Measurements from ENCODE around the gene KRTAP9-8. TPM values are rescaled to one million over a fixed set of nuclear protein-coding genes. Genes with fewer than 3 reads are reported as not detected.
"Not testable (repeated sequence)": the region's sequence is repeated elsewhere in the genome, so short reads cannot be mapped to it uniquely, and the experiment has no call there.

The KRTAP9-8 gene
- total RNA-seq, 1 experiment from 2014 or later: not detected

DNA sequence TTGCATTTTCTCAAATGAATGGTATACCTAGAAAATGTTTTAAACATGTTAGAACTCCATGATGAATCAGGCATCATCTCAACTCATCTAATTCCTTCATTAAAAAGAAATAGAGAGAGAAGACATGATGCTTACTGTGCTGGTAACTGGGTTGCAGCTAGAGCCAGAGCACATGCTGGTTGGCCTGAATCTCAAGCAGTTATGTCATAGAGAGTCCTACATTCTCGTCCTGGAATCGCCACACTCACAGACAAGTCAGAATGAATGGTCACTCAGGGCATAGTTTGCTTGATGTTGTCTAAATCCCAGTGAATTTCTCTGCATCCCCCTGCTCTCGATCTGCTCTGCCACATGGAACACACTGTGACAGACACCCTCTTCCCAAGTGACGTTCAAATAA lies 683 bp upstream of the KRTAP9-8 start:
- DNase-seq; H3K36me3 ChIP-seq (replicated peaks; ENCODE audit: control insufficient read depth, insufficient read depth, low read length); H3K27me3 ChIP-seq (ENCODE audit: control insufficient read depth, insufficient read depth, low read length); H3K4me3 ChIP-seq (ENCODE audit: insufficient read depth, low read depth, low read length): not testable (repeated sequence)

DNA sequence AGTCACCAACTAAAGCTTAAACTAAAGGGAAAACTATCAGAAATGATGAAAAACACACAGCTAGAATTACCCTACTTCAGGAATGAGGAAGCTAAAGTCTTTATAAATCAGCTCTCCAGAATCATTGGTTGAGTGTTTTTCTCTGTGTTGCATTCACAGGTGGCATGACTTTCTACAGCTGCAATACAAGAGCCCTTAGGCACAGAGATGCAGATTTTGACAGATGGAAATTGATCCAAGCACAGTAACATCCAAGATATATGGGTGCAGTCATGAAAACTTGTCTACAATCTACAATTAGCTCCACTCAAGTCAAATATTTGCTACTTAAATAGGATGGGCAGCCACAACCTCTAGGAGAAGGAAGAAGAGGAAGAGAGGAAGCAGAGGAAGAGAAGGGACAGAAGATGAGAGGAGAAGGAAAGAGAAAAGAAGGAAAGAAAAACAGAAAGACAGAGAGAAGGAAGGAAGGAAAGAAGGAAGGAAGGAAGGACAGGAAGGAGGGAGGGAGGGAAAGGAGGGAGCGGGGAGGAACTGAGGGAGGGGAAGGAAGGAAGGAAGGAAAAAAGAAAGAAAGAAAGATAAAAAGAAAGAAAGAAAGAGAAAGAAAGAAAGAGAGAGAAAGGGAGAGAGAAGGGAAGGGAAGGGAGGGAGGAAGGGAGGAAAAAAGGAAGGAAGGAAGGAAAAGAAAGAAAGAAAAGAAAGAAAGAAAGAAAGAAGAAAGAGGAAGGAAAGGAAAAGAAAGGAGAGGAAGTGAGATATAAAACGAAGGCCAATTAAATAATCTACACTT lies 9.4 kb downstream of the KRTAP9-8 start:
- not testable (repeated sequence) for H3K4me3 ChIP-seq (ENCODE audit: insufficient read depth, low read depth, low read length); H3K27me3 ChIP-seq (ENCODE audit: control insufficient read depth, insufficient read depth, low read length); DNase-seq; H3K36me3 ChIP-seq (replicated peaks; ENCODE audit: control insufficient read depth, insufficient read depth, low read length)

DNA sequence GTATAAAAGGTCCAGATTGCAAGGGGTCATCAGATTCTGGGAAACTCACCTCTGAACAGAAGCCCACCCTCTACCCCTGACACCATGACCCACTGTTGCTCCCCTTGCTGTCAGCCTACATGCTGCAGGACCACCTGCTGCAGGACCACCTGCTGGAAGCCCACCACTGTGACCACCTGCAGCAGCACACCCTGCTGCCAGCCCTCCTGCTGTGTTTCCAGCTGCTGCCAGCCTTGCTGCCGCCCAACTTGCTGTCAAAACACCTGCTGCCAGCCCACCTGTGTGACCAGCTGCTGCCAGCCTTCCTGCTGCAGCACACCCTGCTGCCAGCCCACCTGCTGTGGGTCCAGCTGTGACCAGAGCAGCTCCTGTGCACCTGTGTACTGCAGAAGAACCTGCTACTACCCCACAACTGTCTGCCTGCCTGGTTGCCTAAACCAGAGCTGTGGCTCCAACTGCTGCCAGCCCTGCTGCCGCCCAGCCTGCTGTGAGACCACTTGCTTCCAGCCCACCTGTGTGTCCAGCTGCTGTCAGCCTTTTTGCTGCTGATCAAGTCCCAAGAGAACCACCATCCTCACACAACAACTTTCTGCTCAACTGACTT lies 11.9 kb downstream of the KRTAP9-8 start, which contains the start of gene KRTAP9-4:
Gene KRTAP9-4 (plus strand): TSS at position 51 of the 604 bp plus-strand sequence. CDS start 34 bp downstream, at position 85.
- DNase-seq; H3K36me3 ChIP-seq (replicated peaks; ENCODE audit: control insufficient read depth, insufficient read depth, low read length); H3K4me3 ChIP-seq (ENCODE audit: insufficient read depth, low read depth, low read length); H3K27me3 ChIP-seq (ENCODE audit: control insufficient read depth, insufficient read depth, low read length): not testable (repeated sequence)

DNA sequence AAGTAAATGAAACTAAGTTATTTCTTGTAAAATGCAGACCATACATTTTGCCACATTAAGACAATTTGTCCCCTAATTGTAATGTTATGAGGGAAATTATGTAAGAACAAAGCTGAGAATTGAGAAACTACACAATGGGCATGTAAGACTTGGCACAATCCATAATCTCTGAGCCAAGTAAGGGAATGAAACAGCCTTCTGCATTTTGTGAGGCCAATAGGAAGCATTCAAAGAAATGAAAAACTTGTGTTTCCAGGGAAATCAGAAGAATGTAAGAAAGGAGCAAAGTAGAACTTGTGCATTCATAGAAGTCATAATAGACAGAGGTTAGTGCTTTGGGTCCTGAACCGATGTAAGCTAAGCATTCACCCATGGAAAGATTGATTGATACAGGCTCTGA lies 13.5 kb downstream of the KRTAP9-8 start:
- no peaks in the 10 kb centered on the region for H3K36me3 ChIP-seq (replicated peaks; ENCODE audit: control insufficient read depth, insufficient read depth, low read length)
- H3K27me3 ChIP-seq (ENCODE audit: control insufficient read depth, insufficient read depth, low read length): peaks cover 2% of the 10 kb centered on the region; the same call in 1 of the 2 replicates
- DNase-seq: no peak
- H3K4me3 ChIP-seq (ENCODE audit: insufficient read depth, low read depth, low read length): no peak overlapping the region

DNA sequence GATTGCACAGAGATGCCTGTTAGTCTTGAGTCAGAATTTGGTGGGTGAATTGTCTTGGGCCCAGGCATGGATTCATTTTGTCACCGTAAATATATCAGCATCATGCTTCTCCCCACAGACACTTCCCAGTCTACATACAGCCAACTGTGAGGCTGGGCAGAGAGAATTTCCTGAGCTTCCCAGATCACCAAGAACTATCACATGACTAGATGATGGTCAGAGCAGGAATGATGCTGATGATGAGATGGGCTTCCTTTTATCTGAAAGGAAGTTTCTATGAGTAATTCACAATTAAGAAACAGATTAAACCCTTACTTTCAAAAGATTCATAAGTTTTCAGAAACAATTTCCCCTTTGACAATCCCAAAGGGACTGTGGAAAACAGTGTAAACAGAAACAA lies 17.1 kb downstream of the KRTAP9-8 start:
- no peak overlapping the region for H3K4me3 ChIP-seq (ENCODE audit: insufficient read depth, low read depth, low read length)
- no peaks in the 10 kb centered on the region for H3K36me3 ChIP-seq (replicated peaks; ENCODE audit: control insufficient read depth, insufficient read depth, low read length)
- peaks cover 2% of the 10 kb centered on the region; the same call in 1 of the 2 replicates for H3K27me3 ChIP-seq (ENCODE audit: control insufficient read depth, insufficient read depth, low read length)
- no peak for DNase-seq

DNA sequence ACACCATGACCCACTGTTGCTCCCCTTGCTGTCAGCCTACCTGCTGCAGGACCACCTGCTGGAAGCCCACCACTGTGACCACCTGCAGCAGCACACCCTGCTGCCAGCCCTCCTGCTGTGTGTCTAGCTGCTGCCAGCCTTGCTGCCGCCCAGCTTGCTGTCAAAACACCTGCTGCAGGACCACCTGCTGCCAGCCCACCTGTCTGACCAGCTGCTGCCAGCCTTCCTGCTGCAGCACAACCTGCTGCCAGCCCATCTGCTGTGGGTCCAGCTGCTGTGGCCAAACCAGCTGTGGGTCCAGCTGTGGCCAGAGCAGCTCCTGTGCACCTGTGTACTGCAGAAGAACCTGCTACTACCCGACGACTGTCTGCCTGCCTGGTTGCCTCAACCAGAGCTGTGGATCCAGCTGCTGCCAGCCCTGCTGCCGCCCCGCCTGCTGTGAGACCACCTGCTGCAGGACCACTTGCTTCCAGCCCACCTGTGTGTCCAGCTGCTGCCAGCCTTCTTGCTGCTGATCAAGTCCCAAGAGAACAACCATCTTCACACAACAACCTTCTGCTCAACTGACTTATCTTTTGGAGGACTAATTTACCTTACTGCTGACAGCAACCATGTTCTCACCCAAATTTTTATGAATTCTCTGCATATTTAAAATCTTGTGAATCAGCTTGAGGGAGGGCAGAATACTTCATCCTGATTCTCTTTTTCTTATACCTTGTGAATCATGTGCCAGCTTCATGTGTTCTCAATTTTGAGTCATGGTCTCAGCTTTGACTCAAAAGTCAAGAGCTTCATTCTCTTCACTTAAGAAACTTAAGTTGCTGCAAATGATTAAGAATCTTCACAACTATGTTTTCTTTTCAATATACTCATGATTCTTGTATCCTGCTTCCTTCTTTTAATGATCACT lies 17.8 kb downstream of the KRTAP9-8 start, which contains the start of gene KRTAP9-9:
Gene KRTAP9-9 (plus strand): TSS at position 4 of the 910 bp plus-strand sequence.
- H3K27me3 ChIP-seq (ENCODE audit: control insufficient read depth, insufficient read depth, low read length): not testable (repeated sequence)

DNA sequence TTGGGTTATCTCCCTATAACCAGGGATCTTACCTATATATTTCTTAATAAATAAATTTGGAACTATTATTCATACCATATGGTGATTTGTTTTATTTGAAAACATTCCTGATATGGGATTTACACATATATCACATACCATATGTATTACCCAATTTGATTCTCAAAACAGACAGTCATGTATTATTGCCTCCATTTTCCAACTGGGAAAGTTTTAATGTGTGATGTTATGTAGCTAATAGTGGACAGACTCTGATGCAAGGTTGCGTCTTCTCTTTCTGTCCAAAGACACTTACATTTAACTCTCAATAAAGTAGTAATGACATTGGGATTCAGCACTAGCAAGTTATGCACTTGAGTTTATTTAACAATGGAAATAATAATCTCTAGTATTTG lies 18.5 kb downstream of the KRTAP9-8 start:
- no peaks in the 10 kb centered on the region for H3K36me3 ChIP-seq (replicated peaks; ENCODE audit: control insufficient read depth, insufficient read depth, low read length)
- peaks cover 2% of the 10 kb centered on the region; the same call in 1 of the 2 replicates for H3K27me3 ChIP-seq (ENCODE audit: control insufficient read depth, insufficient read depth, low read length)
- DNase-seq: no peak
- H3K4me3 ChIP-seq (ENCODE audit: insufficient read depth, low read depth, low read length): no peak overlapping the region

More for the DNA sequence above, 17.8 kb downstream of the KRTAP9-8 start, which contains the start of gene KRTAP9-9:
- H3K36me3 ChIP-seq (replicated peaks; ENCODE audit: control insufficient read depth, insufficient read depth, low read length); H3K4me3 ChIP-seq (ENCODE audit: insufficient read depth, low read depth, low read length); DNase-seq: not testable (repeated sequence)

DNA sequence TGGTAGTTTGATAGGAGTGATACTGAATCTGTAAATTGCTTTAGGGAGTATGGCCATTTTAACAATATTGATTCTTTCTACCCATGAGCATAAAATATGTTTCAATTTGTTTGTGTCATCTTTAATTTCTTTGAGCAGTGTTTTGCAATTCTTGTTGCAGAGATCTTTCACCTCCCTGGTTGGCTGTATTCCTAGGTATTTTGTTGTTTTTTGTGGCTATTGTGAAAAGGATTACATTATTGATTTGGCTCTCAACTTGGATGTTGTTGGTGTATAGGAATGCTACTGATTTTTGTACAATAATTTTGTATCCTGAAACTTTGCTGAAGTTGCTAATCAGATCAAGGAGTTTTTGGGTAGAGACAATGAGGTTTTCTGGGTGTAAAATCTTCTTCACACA lies 20.6 kb downstream of the KRTAP9-8 start:
- no peaks in the 10 kb centered on the region for H3K27me3 ChIP-seq (ENCODE audit: control insufficient read depth, insufficient read depth, low read length)
- no peak overlapping the region for H3K4me3 ChIP-seq (ENCODE audit: insufficient read depth, low read depth, low read length)
- no peaks in the 10 kb centered on the region for H3K36me3 ChIP-seq (replicated peaks; ENCODE audit: control insufficient read depth, insufficient read depth, low read length)
- no peak for DNase-seq

DNA sequence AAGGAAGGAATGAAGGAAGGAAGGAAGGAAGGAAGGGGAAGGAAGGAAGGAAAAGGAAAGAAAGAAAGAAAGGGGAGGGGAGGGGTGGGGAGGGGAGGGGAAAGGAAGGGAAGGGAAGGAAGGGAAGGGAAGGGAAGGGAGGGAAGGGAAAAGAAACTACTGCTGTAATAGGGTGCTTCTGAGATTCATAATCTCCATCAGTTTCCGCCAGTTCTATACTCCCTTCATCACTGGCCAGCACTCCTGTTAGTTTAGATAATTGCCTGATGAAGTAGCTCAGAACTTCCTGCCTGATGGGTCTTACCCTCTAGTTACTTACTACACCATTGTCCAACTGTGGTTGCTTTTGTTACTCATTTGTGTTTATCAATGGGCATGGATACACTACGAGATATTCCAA lies 25.4 kb downstream of the KRTAP9-8 start:
- no peak overlapping the region for H3K4me3 ChIP-seq (ENCODE audit: insufficient read depth, low read depth, low read length)
- DNase-seq: no peak
- no peaks in the 10 kb centered on the region; the same call in 1 of the 2 replicates for H3K27me3 ChIP-seq (ENCODE audit: control insufficient read depth, insufficient read depth, low read length)
- H3K36me3 ChIP-seq (replicated peaks; ENCODE audit: control insufficient read depth, insufficient read depth, low read length): no peaks in the 10 kb centered on the region

DNA sequence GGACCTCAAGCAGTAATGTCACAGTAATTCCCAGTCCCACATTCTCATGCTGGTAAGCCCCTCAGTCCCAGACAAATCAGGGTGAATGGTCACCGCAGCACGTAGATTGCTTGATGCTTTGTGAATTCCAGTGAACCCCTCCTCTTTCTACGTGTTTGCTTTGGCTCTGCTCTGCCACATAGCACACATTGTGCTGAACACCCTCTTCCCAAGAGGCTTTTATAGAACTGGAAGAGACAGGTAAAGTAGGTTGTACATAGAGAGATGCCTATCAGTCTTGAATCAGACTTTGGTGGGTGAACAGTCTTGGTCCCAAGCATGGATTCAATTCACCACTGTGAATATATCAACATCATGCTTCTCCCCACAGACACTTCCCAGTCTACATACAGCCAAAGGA lies 26.8 kb downstream of the KRTAP9-8 start:
- Histone ChIP-seq H3K27me3 (ENCODE audit: control insufficient read depth, insufficient read depth, low read length) (no peaks in the 10 kb centered on the region; the same call in 1 of the 2 replicates), H3K4me3 (ENCODE audit: insufficient read depth, low read depth, low read length) (no peak overlapping the region), H3K36me3 (replicated peaks; ENCODE audit: control insufficient read depth, insufficient read depth, low read length) (no peaks in the 10 kb centered on the region)
- DNase-seq: no peak

DNA sequence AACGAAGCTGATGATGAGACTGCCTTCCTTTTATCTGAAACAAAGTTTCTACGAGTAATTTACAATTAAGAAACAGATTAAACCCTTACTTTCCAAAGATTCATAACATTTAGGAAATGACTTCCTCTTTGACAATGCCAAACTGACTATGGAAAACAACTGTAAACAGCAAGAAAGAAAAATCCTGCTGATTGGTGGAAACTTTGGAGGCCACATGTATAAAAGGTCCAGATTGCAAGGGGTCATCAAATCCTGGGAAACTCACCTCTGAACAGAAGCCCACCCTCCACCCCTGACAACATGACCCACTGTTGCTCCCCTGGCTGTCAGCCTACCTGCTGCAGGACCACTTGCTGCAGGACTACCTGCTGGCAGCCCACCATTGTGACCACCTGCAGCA lies 27.3 kb downstream of the KRTAP9-8 start, which contains the start of gene KRTAP9-6:
Gene KRTAP9-6 (plus strand): TSS at position 301 of the 400 bp plus-strand sequence. CDS start 0 bp downstream, at position 301.
- Histone ChIP-seq H3K27me3 (ENCODE audit: control insufficient read depth, insufficient read depth, low read length) (no peaks in the 10 kb centered on the region; the same call in 1 of the 2 replicates), H3K4me3 (ENCODE audit: insufficient read depth, low read depth, low read length) (no peak within 1 kb of the TSS), H3K36me3 (replicated peaks; ENCODE audit: control insufficient read depth, insufficient read depth, low read length) (no peaks in the 10 kb centered on the region)
- no peak for DNase-seq

DNA sequence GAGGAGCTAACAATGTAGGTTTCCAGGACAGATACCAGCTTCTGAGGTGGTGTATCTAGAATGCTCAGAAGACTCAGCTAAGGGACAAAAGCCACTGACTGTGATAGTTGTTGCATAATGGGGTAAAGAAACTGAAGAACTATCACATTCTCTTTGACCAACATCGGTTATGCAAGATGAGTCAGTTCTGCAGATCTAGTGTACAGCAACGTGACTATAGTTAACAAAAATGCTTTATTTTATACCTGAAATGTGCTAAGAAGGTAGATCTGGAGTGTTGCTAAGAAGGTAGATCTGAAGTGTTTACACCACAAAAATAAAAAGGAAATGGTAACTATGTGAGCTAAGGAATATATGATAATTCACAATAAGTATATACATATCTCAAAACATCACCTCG lies 29.9 kb downstream of the KRTAP9-8 start:
- Histone ChIP-seq H3K27me3 (ENCODE audit: control insufficient read depth, insufficient read depth, low read length) (no peaks in the 10 kb centered on the region; the same call in 1 of the 2 replicates), H3K4me3 (ENCODE audit: insufficient read depth, low read depth, low read length) (no peak overlapping the region), H3K36me3 (replicated peaks; ENCODE audit: control insufficient read depth, insufficient read depth, low read length) (no peaks in the 10 kb centered on the region)
- DNase-seq: no peak

DNA sequence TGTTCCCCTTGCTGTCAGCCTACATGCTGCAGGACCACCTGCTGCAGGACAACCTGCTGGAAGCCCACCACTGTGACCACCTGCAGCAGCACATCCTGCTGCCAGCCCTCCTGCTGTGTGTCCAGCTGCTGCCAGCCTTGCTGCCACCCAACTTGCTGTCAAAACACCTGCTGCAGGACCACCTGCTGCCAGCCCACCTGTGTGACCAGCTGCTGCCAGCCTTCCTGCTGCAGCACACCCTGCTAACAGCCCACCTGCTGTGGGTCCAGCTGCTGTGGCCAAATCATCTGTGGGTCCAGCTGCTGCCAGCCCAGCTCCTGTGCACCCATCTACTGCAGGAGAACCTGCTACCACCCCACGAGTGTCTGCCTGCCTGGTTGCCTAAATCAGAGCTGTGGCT lies 33.5 kb downstream of the KRTAP9-8 start:
- not testable (repeated sequence) for H3K27me3 ChIP-seq (ENCODE audit: control insufficient read depth, insufficient read depth, low read length); H3K36me3 ChIP-seq (replicated peaks; ENCODE audit: control insufficient read depth, insufficient read depth, low read length); H3K4me3 ChIP-seq (ENCODE audit: insufficient read depth, low read depth, low read length); DNase-seq

DNA sequence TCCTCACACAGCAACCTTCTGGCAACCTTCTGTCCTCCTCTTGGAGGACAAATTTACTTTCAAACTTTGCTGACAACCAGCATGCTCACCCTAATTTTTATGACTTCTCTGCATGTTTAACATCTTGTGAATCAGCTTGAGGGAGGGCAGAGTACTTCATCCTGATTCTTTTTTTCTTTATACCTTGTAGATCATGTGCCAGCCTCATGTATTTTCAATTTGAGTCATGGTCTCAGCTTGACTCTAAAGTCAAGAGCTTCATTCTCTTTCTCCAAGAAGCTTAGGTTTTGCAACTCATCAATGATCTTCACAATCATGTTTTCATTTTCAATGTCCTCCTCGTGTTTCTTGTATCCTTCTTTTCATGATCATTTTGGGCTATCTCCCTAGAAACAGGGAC lies 34.1 kb downstream of the KRTAP9-8 start:
- DNase-seq: no peak
- Histone ChIP-seq H3K4me3 (ENCODE audit: insufficient read depth, low read depth, low read length) (no peak overlapping the region), H3K36me3 (replicated peaks; ENCODE audit: control insufficient read depth, insufficient read depth, low read length) (no peaks in the 10 kb centered on the region), H3K27me3 (ENCODE audit: control insufficient read depth, insufficient read depth, low read length) (no peaks in the 10 kb centered on the region; the same call in 1 of the 2 replicates)

Measured in H7 (cell line).